ENCODE results near the gene RHPN2.
"Not testable (repeated sequence)": the region's sequence is repeated elsewhere in the genome, so short reads cannot be mapped to it uniquely, and the experiment has no call there.

RHPN2 gene

DNA sequence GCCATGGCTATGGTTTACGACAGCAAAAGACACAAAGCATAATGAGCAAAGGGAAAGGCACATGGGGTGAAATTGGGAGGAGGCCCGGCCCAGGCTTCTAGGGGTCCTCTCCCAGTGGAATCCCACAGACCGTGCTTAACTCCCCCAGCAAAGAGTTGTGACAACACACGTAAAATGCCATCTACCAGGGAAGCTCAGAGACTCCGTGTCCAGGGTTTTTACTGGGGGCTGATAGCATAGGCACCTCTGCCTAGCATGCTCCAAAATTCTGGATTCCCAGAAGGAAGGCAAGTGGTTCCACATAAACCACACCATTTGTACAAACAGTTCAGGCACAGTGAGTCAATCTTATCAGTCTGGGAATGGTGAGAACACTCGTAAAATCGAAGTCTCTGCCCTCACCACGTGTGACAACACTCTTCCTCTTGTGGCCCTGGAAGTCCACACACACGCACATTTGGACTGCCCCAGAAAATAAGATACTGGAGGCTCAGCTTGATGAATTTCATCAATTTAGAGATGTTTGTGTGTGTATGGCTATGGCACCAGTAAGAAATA lies 34.9 kb downstream of the RHPN2 start:
- no peak overlapping the region for H3K4me3 ChIP-seq (replicated peaks; ENCODE audit: low read depth, low read length)
- no peak for DNase-seq (ENCODE audit: extremely low read depth, low read depth)
- TF ChIP-seq, protein P1, sequence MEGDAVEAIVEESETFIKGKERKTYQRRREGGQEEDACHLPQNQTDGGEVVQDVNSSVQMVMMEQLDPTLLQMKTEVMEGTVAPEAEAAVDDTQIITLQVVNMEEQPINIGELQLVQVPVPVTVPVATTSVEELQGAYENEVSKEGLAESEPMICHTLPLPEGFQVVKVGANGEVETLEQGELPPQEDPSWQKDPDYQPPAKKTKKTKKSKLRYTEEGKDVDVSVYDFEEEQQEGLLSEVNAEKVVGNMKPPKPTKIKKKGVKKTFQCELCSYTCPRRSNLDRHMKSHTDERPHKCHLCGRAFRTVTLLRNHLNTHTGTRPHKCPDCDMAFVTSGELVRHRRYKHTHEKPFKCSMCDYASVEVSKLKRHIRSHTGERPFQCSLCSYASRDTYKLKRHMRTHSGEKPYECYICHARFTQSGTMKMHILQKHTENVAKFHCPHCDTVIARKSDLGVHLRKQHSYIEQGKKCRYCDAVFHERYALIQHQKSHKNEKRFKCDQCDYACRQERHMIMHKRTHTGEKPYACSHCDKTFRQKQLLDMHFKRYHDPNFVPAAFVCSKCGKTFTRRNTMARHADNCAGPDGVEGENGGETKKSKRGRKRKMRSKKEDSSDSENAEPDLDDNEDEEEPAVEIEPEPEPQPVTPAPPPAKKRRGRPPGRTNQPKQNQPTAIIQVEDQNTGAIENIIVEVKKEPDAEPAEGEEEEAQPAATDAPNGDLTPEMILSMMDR (IDR thresholded peaks at IDR 0.05; ENCODE audit: low read depth, low read length, missing control alignments) = no peak

DNA sequence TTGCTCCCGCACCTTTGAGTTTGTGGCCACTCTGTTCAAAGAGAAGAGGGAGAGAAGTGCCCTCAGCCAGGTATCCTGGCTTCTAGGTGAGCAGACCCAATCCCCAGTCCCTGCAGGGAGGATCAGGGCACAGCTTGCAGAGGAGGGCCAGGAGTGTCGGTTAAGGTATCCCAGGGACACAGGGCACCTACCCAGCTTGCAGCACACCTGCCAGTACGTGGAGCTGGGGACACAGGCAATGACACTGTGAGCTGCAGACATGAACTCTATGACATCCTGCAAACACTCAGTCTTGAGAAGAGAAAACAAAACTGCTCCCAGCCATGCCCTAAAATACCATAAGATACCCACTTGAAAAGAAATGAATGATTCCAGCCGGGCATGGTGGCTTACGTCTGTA lies 38.1 kb downstream of the RHPN2 start:
- not testable (repeated sequence) for DNase-seq (ENCODE audit: extremely low read depth, low read depth); H3K4me3 ChIP-seq (replicated peaks; ENCODE audit: low read depth, low read length)

DNA sequence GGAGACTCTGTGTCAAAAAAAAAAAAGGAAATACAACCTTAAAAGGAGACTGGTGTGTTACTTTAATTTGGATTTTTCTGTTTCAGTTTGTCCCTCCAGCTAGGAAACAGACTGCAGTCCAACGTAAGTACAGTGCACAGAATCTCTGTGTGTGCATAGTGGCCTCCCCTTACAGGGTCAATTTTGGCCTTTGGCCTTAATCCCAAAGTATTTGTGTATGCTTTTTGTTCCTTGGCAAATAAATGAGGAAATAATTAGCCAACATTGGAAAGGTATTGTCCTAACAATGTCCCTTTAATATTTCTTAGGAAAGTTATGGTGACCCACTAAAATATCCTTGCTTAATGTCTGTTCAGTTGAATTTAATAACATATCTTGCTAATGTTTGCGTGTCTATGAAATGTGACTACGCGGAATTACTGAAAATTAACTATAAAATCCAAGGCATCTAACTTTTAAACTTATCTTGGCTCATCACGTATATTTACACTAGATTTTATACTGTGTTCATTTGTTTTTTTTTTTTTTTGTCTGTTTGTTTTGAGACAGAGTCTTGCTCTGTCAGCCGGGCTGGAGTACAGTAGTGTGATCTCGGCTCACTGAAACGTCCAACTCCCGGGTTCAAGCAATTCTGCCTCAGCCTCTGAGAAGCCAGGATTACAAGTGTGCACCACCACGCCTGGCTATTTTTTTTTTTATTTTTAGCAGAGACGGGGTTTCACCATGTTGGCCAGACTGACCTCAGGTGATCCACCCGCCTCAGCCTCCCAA lies 39.0 kb downstream of the RHPN2 start:
- not testable (repeated sequence) for H3K4me3 ChIP-seq (replicated peaks; ENCODE audit: low read depth, low read length); DNase-seq (ENCODE audit: extremely low read depth, low read depth)

DNA sequence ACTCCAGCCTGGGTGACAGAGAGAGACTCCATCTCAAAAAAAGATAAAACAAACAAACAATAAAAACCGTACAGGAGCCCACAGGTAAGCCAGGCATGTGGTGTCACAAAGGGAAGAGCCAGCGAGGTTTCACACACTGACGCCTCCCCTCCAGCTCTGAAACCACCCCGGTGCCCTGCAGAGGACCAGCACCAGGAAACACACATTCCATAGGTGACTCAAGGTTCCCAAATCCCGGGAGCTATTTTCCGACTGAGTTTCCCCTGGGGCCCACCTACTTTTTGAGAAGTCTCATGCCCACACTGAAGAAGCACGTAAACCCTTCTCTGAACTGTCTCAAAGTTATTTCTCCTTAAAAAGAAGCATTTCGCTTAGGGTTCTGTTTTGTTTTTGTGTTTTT lies 40.3 kb downstream of the RHPN2 start:
- DNase-seq (ENCODE audit: extremely low read depth, low read depth) = no peak
- TF ChIP-seq, protein P1 (IDR thresholded peaks at IDR 0.05; ENCODE audit: low read depth, low read length, missing control alignments) = no peak
- H3K4me3 ChIP-seq (replicated peaks; ENCODE audit: low read depth, low read length) = no peak overlapping the region

DNA sequence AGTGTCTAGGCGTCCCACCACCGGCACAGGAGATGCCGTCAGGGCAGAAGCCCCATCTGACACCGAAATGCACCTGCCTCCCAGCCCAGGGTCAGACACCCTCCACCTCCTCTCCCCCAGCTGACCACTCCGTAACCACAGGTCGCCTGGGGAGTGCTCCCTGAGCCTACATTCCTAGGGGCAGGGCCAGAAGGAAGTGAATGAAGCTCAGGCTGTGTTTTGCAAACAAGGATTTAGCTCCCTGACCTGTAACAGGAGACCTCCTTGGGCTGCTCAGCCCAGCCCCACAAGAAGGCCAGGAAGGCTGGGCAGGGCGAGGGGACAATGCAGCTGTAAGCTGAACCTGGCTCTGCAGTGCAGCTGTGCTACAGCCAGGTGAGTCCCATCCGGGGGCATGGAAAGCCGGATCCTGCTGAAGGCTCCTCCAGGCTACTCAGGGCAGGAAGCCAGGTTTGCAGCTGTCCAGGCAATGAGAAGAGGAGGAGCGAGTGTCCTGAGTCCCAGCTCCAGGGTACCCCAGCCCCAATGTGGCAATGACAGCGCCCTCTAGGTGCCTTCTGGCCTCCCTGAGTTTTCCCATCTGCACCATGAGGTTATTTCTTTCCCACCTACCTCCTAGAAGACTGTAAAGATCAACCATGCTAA lies 42.1 kb downstream of the RHPN2 start:
- TF ChIP-seq, protein P1 (IDR thresholded peaks at IDR 0.05; ENCODE audit: low read depth, low read length, missing control alignments) = no peak
- DNase-seq (ENCODE audit: extremely low read depth, low read depth) = no peak
- H3K4me3 ChIP-seq (replicated peaks; ENCODE audit: low read depth, low read length) = no peak overlapping the region

- H3K4me3 ChIP-seq (replicated peaks; ENCODE audit: low read depth, low read length); DNase-seq (ENCODE audit: extremely low read depth, low read depth): not testable (repeated sequence)
Observed at GRCh38 chr19:33010891-33011290, 53.8 kb downstream of the RHPN2 start.

GRCh38 chr19:33008738-33009137 lies 56.0 kb downstream of the RHPN2 start:
- H3K4me3 ChIP-seq (replicated peaks; ENCODE audit: low read depth, low read length) = no peak overlapping the region
- no peak for DNase-seq (ENCODE audit: extremely low read depth, low read depth)
- TF ChIP-seq, protein P1 (IDR thresholded peaks at IDR 0.05; ENCODE audit: low read depth, low read length, missing control alignments) = no peak

DNA sequence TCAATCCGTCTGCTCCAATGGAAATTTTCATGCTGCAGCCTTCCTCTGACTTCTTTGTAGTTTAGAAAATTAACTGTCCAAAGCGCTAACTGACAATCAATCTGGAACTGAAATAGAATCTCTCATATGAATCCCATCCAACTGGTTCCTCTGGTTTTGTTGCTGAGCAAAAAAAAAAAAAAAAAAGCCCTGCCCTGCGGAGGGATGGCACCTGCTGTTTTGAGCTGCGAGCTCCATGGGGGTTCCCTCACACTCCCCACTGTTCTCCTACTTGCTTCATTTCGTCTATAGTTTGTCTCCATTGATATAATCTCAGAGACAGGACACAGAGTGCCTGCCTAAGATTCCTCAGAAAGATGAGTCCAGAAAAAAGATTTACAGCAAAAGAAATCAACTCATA lies 59.2 kb downstream of the RHPN2 start:
- TF ChIP-seq, protein P1 (IDR thresholded peaks at IDR 0.05; ENCODE audit: low read depth, low read length, missing control alignments) = no peak
- no peak overlapping the region for H3K4me3 ChIP-seq (replicated peaks; ENCODE audit: low read depth, low read length)
- no peak for DNase-seq (ENCODE audit: extremely low read depth, low read depth)

GRCh38 chr19:33003424-33004024 lies 61.2 kb downstream of the RHPN2 start:
- DNase-seq (ENCODE audit: extremely low read depth, low read depth); H3K4me3 ChIP-seq (replicated peaks; ENCODE audit: low read depth, low read length): not testable (repeated sequence)

- not testable (repeated sequence) for H3K4me3 ChIP-seq (replicated peaks; ENCODE audit: low read depth, low read length); DNase-seq (ENCODE audit: extremely low read depth, low read depth)
Observed at GRCh38 chr19:33002126-33002865, 62.4 kb downstream of the RHPN2 start.

All from HFF-Myc (cell line).